Transverse colon (tissue), 4 donors: Measurements from ENCODE around the gene UMODL1. TPM values are rescaled to one million over a fixed set of nuclear protein-coding genes. Genes with fewer than 3 reads are reported as not detected.
A peak's percentile ranks its signal among the peaks of the same experiment; 100 is the strongest.

Experiments
- DNase-seq: peaks from one replicate; pipeline ENCODE4 v3.0.0-alpha.2; 2019
- H3K27ac ChIP-seq, 4 donors: fragments of 200-600 bp; sonication (generic); 2 replicates each; pipeline ENCODE4 v1.5.1; 2016 to 2018; ENCODE audit warnings: inconsistent platforms in 4 of 4
- H3K27me3 ChIP-seq: fragments of 200-600 bp; sonication (generic); 2 replicates; pipeline ENCODE4 v1.5.1; 2017; ENCODE audit warnings: inconsistent platforms
- H3K36me3 ChIP-seq, 4 donors: fragments of 200-600 bp; sonication (generic); 2 replicates each; pipeline ENCODE4 v1.5.1; 2017 to 2019; ENCODE audit warnings: inconsistent platforms in 4 of 4
- H3K4me1 ChIP-seq, 4 donors: fragments of 200-600 bp; sonication (generic); 2 replicates each; pipeline ENCODE4 v1.5.1; 2017 to 2020; ENCODE audit warnings: inconsistent platforms in 4 of 4
- H3K4me3 ChIP-seq, 4 donors: fragments of 200-600 bp; sonication (generic); 1 replicate in 1 of 4; 2 replicates in 3 of 4; pipeline versions ENCODE4 v1.5.1 to v1.6.1; 2017 to 2019; ENCODE audit warnings: inconsistent platforms in 4 of 4
- H3K9me3 ChIP-seq, 2 donors: fragments of 200-600 bp; sonication (generic); 2 replicates each; pipeline ENCODE4 v1.5.1; 2017 to 2019; ENCODE audit warnings: inconsistent platforms in 2 of 2
- EP300 ChIP-seq: sonication (generic); formaldehyde crosslinking; IDR thresholded peaks from one replicate; pipeline ENCODE4 v1.6.1; 2017; ENCODE audit warnings: antibody characterized with exemption, low read depth
- POLR2A ChIP-seq: fragments of 450-650 bp; IDR thresholded peaks from one replicate; pipeline ENCODE4 v1.6.1; 2016; ENCODE audit warnings: antibody characterized with exemption, mild to moderate bottlenecking, moderate library complexity
- POLR2AphosphoS5 ChIP-seq, 3 donors: sonication (generic); formaldehyde crosslinking; IDR thresholded peaks; one replicate each; pipeline ENCODE4 v1.6.1; 2016; ENCODE audit warnings: antibody characterized with exemption in 3 of 3
- WGBS, 2 donors: methylation state at CpG; one replicate each; pipeline ENCODE4 v1.1.5; 2018; ENCODE audit warnings: low coverage in 1 of 2; 5-methylcytosine and 5-hydroxymethylcytosine counted together
- in situ Hi-C, 4 donors: fragments of 200-750 bp; cut with MboI; loops; one replicate each; pipeline versions ENCODE4 v1.15.0 to v1.15.1; 2017; ENCODE audit warnings: low sequenced_read_pairs in 3 of 4, low pct_ligation_motif_present in 1 of 4, low pct_unique_long_range_greater_than_20kb in 1 of 4
- intact Hi-C: fragments of 100-400 bp; cut with DNase I; formaldehyde crosslinking; loops from one replicate; pipeline ENCODE4 v1.15.1; 2023; ENCODE audit warnings: low total_unique reads
- total RNA-seq, 4 donors: library from RNA; depleted of rRNA; stranded (reverse); fragments of >200 nt; gene quantifications; one replicate each; pipeline ENCODE4 v1.1.0, GENCODE V29; 2016
- TF ChIP-seq, protein P1 (sequence below), 5 experiments: fragments of 200-600 bp in 3 of 5; fragments of 450-650 bp in 2 of 5; sonication (generic) in 3 of 5; IDR thresholded peaks; 1 replicate in 2 of 5; 2 replicates in 3 of 5; pipeline ENCODE4 v1.5.1; 2016 to 2017; ENCODE audit warnings: antibody characterized with exemption in 5 of 5, inconsistent platforms in 3 of 5, mild to moderate bottlenecking in 2 of 5, moderate library complexity in 1 of 5

Gene UMODL1
- total RNA-seq, 4 donors from 2014 or later = 0.16 to 3.2 (median 0.68) TPM; not detected in 1

DNA sequence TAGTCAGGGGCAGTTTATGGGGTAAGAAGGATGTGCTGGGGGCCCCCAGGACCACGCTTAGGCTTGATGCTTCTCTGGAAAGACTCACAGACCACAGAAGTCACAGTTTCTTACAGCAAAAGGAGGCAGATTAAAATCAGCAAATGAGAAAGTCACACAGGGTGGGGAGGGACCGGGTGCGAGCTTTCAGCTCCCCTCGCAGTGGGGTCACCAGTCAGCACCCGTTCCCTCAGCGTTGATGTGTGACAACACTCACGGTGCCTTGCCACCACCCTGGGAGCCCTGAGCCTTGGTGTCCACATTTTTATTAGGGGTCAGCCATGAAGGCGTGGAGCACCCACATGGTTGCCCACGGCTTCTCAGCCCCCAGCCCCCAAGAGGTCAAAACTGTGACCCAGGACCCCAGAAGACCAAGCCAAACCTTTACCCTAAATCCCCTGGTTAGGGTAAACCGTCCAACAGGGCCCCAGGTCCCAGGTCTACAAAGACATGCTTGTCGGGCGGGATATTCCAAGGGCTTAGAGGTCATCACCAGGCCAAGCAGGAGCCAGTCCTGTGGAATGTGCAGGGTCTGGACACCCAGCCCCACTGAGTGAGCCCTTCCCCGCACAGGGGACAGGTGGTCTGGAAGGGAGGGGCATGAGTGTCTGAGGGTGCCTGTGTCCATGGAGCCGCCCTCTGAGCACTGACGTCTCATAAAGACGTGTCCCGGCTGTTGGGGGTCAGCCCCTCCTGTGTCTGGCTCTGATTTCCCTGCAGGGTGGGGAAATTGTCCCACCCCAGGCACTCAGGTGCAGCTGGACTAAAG, 83.3 kb downstream of the UMODL1 start:
- H3K4me1 ChIP-seq = peaks cover 0 to 5% (median 2%) of the 10 kb centered on the region in 4 donors

DNA sequence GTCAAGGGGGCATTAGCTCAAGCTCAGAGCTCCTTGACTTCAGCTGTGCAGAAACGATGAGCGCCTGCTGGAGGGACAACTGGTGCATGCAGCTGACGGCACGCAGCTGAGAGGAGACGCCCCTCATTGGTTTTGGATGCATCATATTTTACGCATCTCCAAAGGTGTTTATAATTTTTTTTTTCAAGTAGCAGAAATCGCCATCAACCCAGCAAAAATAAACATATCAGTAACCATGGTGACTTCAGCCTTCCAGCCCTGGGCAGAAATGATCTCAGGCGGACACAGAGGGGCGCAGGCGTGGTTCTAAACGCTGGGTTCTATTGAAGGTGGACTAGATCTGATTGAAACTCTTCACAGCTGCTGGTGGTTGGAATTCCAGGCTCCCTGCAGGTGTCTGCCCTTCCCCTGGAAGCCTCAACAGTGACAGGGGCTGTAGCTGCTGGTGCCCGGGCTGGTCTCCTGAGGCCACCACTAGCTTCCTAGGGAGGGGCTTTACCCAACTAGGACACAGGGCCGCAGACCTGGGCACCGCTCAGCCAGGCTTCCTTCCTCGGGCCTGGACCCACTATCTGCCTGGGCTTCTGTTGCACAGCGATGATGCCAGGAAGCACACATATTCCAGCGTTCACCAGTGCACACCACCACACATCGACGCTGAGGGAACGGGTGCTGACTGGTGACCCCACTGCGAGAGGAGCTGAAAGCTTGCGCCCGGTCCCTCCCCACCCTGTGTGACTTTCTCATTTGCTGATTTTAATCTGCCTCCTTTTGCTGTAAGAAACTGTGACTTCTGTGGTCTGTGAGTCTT, 84.1 kb downstream of the UMODL1 start:
- Histone ChIP-seq H3K9me3 (no peaks in the 10 kb centered on the region), H3K27ac (no peak overlapping the region), H3K4me1 (peaks cover 0 to 5% (median 2%) of the 10 kb centered on the region in 4 donors), H3K4me3 (no peak overlapping the region), H3K36me3 (no peaks in the 10 kb centered on the region), H3K27me3 (no peaks in the 10 kb centered on the region)
- in situ Hi-C loops = loop anchor here (10.0 to 25.0 kb wide), 3 partner anchors 100 to 307 kb away; no protein-coding TSS in a partner anchor
- intact Hi-C loops = no loop called here
- WGBS, 2 donors = 82 to 86% methylated on average over 7 to 23 of the region's 23 CpGs
- no peak for TF ChIP-seq POLR2A
- TF ChIP-seq POLR2AphosphoS5 (IDR thresholded peaks at IDR 0.05) = no peak
- TF ChIP-seq EP300 = no peak
- TF ChIP-seq, protein P1, sequence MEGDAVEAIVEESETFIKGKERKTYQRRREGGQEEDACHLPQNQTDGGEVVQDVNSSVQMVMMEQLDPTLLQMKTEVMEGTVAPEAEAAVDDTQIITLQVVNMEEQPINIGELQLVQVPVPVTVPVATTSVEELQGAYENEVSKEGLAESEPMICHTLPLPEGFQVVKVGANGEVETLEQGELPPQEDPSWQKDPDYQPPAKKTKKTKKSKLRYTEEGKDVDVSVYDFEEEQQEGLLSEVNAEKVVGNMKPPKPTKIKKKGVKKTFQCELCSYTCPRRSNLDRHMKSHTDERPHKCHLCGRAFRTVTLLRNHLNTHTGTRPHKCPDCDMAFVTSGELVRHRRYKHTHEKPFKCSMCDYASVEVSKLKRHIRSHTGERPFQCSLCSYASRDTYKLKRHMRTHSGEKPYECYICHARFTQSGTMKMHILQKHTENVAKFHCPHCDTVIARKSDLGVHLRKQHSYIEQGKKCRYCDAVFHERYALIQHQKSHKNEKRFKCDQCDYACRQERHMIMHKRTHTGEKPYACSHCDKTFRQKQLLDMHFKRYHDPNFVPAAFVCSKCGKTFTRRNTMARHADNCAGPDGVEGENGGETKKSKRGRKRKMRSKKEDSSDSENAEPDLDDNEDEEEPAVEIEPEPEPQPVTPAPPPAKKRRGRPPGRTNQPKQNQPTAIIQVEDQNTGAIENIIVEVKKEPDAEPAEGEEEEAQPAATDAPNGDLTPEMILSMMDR (IDR thresholded peaks at IDR 0.05) = no peak
- DNase-seq = no peak

More for the DNA sequence above, 83.3 kb downstream of the UMODL1 start:
- 89% methylated on average over 16 of the region's 17 CpGs; no CpG with 5 or more reads in 1 of the 2 donors for WGBS, 2 donors
- Histone ChIP-seq H3K27ac (no peak overlapping the region), H3K4me3 (no peak overlapping the region), H3K27me3 (no peaks in the 10 kb centered on the region), H3K36me3 (no peaks in the 10 kb centered on the region), H3K9me3 (no peaks in the 10 kb centered on the region)
- no peak for TF ChIP-seq POLR2AphosphoS5 (IDR thresholded peaks at IDR 0.05)
- TF ChIP-seq, protein P1 (IDR thresholded peaks at IDR 0.05) = no peak
- TF ChIP-seq EP300 = no peak
- no peak for TF ChIP-seq POLR2A
- in situ Hi-C loops = loop anchor here (10.0 to 25.0 kb wide), 3 partner anchors 100 to 308 kb away; no protein-coding TSS in a partner anchor
- intact Hi-C loops = no loop called here
- no peak for DNase-seq

DNA sequence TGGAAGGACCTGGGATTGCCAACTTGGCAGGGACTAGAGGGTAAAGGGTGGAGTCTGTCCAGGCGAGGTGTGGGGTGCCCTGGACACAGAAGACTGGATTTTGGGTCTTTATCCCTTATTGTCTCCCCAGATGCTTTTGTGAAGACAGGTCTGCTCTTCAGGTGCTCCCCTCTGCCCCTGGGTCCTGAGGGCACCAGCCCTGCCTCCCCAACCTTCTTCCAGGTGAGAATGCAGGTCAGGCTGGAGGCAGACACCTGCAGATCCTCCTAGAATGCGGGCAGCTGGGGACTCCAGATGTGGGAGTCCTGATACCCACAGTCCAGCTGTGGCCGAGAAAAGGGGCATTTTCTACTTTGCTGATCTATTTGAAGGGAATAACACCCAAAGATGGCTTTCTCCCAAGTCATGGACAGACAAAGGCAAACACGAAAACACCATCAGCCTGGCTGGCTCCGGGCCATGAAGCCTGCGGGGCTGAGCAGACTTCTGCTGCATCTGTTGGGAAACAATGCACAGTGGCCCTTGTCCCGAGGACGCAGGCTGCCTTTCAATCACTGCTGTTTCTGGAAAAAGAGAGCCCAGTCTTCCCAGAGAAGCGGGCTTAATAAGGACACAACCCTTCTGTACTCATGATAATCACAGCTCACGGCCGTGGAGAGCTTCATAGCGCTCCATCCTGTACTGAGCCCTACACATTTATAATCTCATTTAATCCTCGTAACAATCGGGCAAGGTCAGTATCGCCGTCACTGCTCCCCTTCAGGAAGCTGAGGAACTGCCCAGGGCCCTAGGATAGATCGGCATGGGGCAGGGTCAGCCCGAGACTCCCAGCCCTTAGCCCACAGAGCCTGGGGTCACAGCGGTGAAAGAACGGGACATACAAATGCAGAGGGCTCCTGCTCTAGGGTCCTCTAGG, 85.8 kb downstream of the UMODL1 start:
- 57% methylated on average over 3 to 20 of the region's 20 CpGs for WGBS, 2 donors
- Histone ChIP-seq H3K27me3 (no peaks in the 10 kb centered on the region), H3K4me1 (peaks cover 0 to 5% (median 2%) of the 10 kb centered on the region in 4 donors), H3K4me3 (no peak overlapping the region), H3K9me3 (no peaks in the 10 kb centered on the region), H3K27ac (no peak overlapping the region), H3K36me3 (no peaks in the 10 kb centered on the region)
- in situ Hi-C loops (loop anchor here (10.0 to 25.0 kb wide), 3 partner anchors 98 to 305 kb away; no protein-coding TSS in a partner anchor), intact Hi-C loops (no loop called here)
- TF ChIP-seq POLR2AphosphoS5 (IDR thresholded peaks at IDR 0.05) = no peak
- TF ChIP-seq, protein P1 (IDR thresholded peaks at IDR 0.05) = no peak
- TF ChIP-seq EP300 = no peak
- no peak for TF ChIP-seq POLR2A
- peak; percentile 31 for DNase-seq
